CD4-positive, CD25-positive, alpha-beta regulatory T cell (primary cell): ENCODE measurements around the gene OTOR. TPM values are rescaled to one million over a fixed set of nuclear protein-coding genes. Genes with fewer than 3 reads are reported as not detected.

Source experiments
- ATAC-seq, 2 donors: fragments of 150-1000 bp; cut with Tn5 transposase; one replicate each; pipeline ENCODE4 v1.10.0; 2021; ENCODE audit warnings: low read depth in 2 of 2, moderate number of reproducible peaks in 2 of 2, moderate library complexity in 1 of 2
- DNase-seq, 3 donors: peaks; one replicate each; pipeline versions ENCODE4 v3.0.0 to v3.0.0-alpha.2; 2012 to 2022; ENCODE audit warnings: mixed read lengths in 1 of 3
- H3K27ac ChIP-seq: one replicate; pipeline ENCODE4 v1.7.0; 2013; ENCODE audit warnings: mild to moderate bottlenecking, low read length; ENCODE audit not compliant: insufficient read depth, poor library complexity, severe bottlenecking
- H3K27me3 ChIP-seq: one replicate; pipeline ENCODE4 v1.7.0; 2013; ENCODE audit warnings: low read length; ENCODE audit not compliant: control insufficient read depth, insufficient read depth
- H3K36me3 ChIP-seq: one replicate; pipeline ENCODE4 v1.7.0; 2013; ENCODE audit warnings: mild to moderate bottlenecking, low read length, moderate library complexity; ENCODE audit not compliant: control insufficient read depth, insufficient read depth
- H3K4me1 ChIP-seq: 2 replicates; pipeline ENCODE4 v1.7.0; 2013; ENCODE audit warnings: mild to moderate bottlenecking, low read length; ENCODE audit not compliant: insufficient read depth, control insufficient read depth, poor library complexity, severe bottlenecking
- H3K4me3 ChIP-seq: one replicate; pipeline ENCODE4 v1.7.0; 2013; ENCODE audit warnings: low read depth, mild to moderate bottlenecking, low read length, moderate library complexity
- H3K9me3 ChIP-seq, 2 experiments: 1 replicate in 1 of 2; 2 replicates in 1 of 2; pipeline ENCODE4 v1.7.0; 2013; ENCODE audit warnings: low read length in 2 of 2, mild to moderate bottlenecking in 1 of 2, moderate library complexity in 1 of 2; ENCODE audit not compliant: control insufficient read depth in 2 of 2
- H3K27ac Mint-ChIP-seq, 3 donors: one replicate each; pipeline ENCODE4 v1.8.0; 2020 to 2022; ENCODE audit warnings: mild to moderate bottlenecking in 3 of 3, mixed read lengths in 3 of 3, moderate library complexity in 2 of 3
- H3K27me3 Mint-ChIP-seq: one replicate; pipeline ENCODE4 v1.8.0; 2022; ENCODE audit warnings: mild to moderate bottlenecking, mixed read lengths
- H3K36me3 Mint-ChIP-seq: one replicate; pipeline ENCODE4 v1.8.0; 2020; ENCODE audit warnings: mixed read lengths
- H3K4me1 Mint-ChIP-seq, 4 donors: one replicate each; pipeline ENCODE4 v1.8.0; 2020 to 2022; ENCODE audit warnings: mixed read lengths in 4 of 4, mild to moderate bottlenecking in 1 of 4
- H3K4me3 Mint-ChIP-seq, 4 donors: one replicate each; pipeline ENCODE4 v1.8.0; 2020 to 2022; ENCODE audit warnings: mild to moderate bottlenecking in 4 of 4, mixed read lengths in 4 of 4, moderate library complexity in 3 of 4
- H3K9me3 Mint-ChIP-seq, 7 donors: one replicate each; pipeline ENCODE4 v1.8.0; 2020 to 2022; ENCODE audit warnings: mixed read lengths in 7 of 7, mild to moderate bottlenecking in 3 of 7, moderate library complexity in 2 of 7
- polyA plus RNA-seq, 4 donors: library from polyadenylated mRNA; unstranded; fragments of 300-500 nt; fragmentation: Illumina TruSeq; gene quantifications; one replicate each; pipeline ENCODE4 v1.2.3, GENCODE V29; 2021
- total RNA-seq: library from RNA; stranded (reverse); gene quantifications from one replicate; pipeline ENCODE4 v1.2.3, GENCODE V29; 2022

Gene OTOR
- total and polyA plus RNA-seq, 5 donors from 2014 or later, result not detected

- H3K27me3 ChIP-seq, result no peaks in the 10 kb centered on the region
- no peaks in the 10 kb centered on the region for H3K36me3 Mint-ChIP-seq
- H3K4me3 Mint-ChIP-seq, result no peak overlapping the region
- H3K27ac ChIP-seq, result no peak overlapping the region
- no peaks in the 10 kb centered on the region for H3K9me3 ChIP-seq
- peaks cover 0 to 7% (median 4%) of the 10 kb centered on the region in 7 donors for H3K9me3 Mint-ChIP-seq
- H3K4me1 ChIP-seq, result no peaks in the 10 kb centered on the region
- no peak overlapping the region for H3K4me3 ChIP-seq
- no peaks in the 10 kb centered on the region for H3K4me1 Mint-ChIP-seq
- ATAC-seq (no peak), DNase-seq (no peak)
- H3K27me3 Mint-ChIP-seq, result peaks cover 13% of the 10 kb centered on the region
- no peaks in the 10 kb centered on the region for H3K36me3 ChIP-seq
- H3K27ac Mint-ChIP-seq, result no peak overlapping the region
Observed at GRCh38 chr20:16771213-16771612, 23.1 kb downstream of the OTOR start.

- Mint-ChIP-seq H3K27ac (no peak overlapping the region), H3K4me3 (no peak overlapping the region), H3K27me3 (no peaks in the 10 kb centered on the region), H3K4me1 (no peaks in the 10 kb centered on the region), H3K9me3 (peaks cover 0 to 11% (median 5%) of the 10 kb centered on the region in 7 donors), H3K36me3 (no peaks in the 10 kb centered on the region)
- DNase-seq, result no peak
- Histone ChIP-seq H3K4me1 (no peaks in the 10 kb centered on the region), H3K36me3 (no peaks in the 10 kb centered on the region), H3K9me3 (no peaks in the 10 kb centered on the region), H3K27ac (no peak overlapping the region), H3K4me3 (no peak overlapping the region), H3K27me3 (no peaks in the 10 kb centered on the region)
- ATAC-seq, result no peak
Observed at GRCh38 chr20:16775961-16776360, 27.8 kb downstream of the OTOR start.

- Mint-ChIP-seq H3K4me3 (no peak overlapping the region), H3K27me3 (no peaks in the 10 kb centered on the region), H3K4me1 (no peaks in the 10 kb centered on the region), H3K27ac (no peak overlapping the region), H3K36me3 (no peaks in the 10 kb centered on the region), H3K9me3 (peaks cover 0 to 16% (median 5%) of the 10 kb centered on the region in 7 donors)
- ATAC-seq (no peak), DNase-seq (no peak)
- Histone ChIP-seq H3K27me3 (no peaks in the 10 kb centered on the region), H3K36me3 (no peaks in the 10 kb centered on the region), H3K27ac (no peak overlapping the region), H3K4me1 (no peaks in the 10 kb centered on the region), H3K4me3 (no peak overlapping the region), H3K9me3 (peaks cover 0 to 3% of the 10 kb centered on the region in 2 experiments)
Observed at GRCh38 chr20:16777126-16777525, 29.0 kb downstream of the OTOR start.

- Histone ChIP-seq H3K27ac (no peak overlapping the region), H3K36me3 (no peaks in the 10 kb centered on the region), H3K4me1 (no peaks in the 10 kb centered on the region), H3K4me3 (no peak overlapping the region), H3K27me3 (no peaks in the 10 kb centered on the region), H3K9me3 (peaks cover 0 to 3% of the 10 kb centered on the region in 2 experiments)
- Mint-ChIP-seq H3K9me3 (peaks cover 0 to 23% (median 6%) of the 10 kb centered on the region in 7 donors), H3K4me3 (no peak overlapping the region), H3K36me3 (no peaks in the 10 kb centered on the region), H3K27ac (no peak overlapping the region), H3K27me3 (no peaks in the 10 kb centered on the region), H3K4me1 (no peaks in the 10 kb centered on the region)
- no peak for ATAC-seq
- DNase-seq, result no peak
Observed at GRCh38 chr20:16778159-16778558, 30.0 kb downstream of the OTOR start.

DNA sequence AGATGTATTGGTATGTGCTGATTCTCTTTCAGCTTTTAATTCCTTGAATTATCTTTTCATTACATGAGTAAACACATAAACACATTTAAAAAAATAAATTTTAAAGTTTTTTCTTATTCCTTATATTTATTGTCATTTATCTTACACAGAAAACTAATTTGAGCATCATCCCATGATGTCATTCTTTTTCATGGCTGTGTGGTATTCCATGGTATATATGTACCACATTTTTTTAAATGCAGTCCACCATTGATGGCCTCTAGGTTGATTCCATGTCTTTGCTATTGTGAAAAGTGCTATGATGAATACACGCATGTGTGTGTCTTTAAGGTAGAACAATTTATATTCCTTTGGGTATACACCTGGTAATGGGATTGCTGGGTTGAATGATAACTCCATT is 33.3 kb downstream of the OTOR start:
- Mint-ChIP-seq H3K27ac (no peak overlapping the region), H3K9me3 (peaks cover 0 to 21% (median 4%) of the 10 kb centered on the region in 7 donors), H3K4me3 (no peak overlapping the region), H3K4me1 (no peaks in the 10 kb centered on the region), H3K36me3 (no peaks in the 10 kb centered on the region), H3K27me3 (no peaks in the 10 kb centered on the region)
- H3K4me3 ChIP-seq, result no peak overlapping the region
- DNase-seq (no peak), ATAC-seq (no peak)
- no peak overlapping the region for H3K27ac ChIP-seq
- peaks cover 2% of the 10 kb centered on the region for H3K27me3 ChIP-seq
- H3K9me3 ChIP-seq, result peaks cover 0 to 3% of the 10 kb centered on the region in 2 experiments
- no peaks in the 10 kb centered on the region for H3K36me3 ChIP-seq
- no peaks in the 10 kb centered on the region for H3K4me1 ChIP-seq

GRCh38 chr20:16785226-16785625 is 37.1 kb downstream of the OTOR start:
- H3K4me1 ChIP-seq, result no peaks in the 10 kb centered on the region
- no peak overlapping the region for H3K27ac Mint-ChIP-seq

More at GRCh38 chr20:16785226-16785625, 37.1 kb downstream of the OTOR start:
- H3K27ac ChIP-seq, result no peak overlapping the region
- H3K36me3 Mint-ChIP-seq, result no peaks in the 10 kb centered on the region
- H3K9me3 Mint-ChIP-seq, result peaks cover 0 to 21% (median 4%) of the 10 kb centered on the region in 7 donors
- H3K4me3 Mint-ChIP-seq, result peak overlapping the region in 1 of 4 donors; percentile 8
- no peak for DNase-seq
- ATAC-seq, result no peak
- H3K4me1 Mint-ChIP-seq, result no peaks in the 10 kb centered on the region
- no peaks in the 10 kb centered on the region for H3K27me3 Mint-ChIP-seq
- no peak overlapping the region for H3K4me3 ChIP-seq
- H3K9me3 ChIP-seq, result peaks cover 0 to 3% of the 10 kb centered on the region in 2 experiments
- H3K27me3 ChIP-seq, result peaks cover 2% of the 10 kb centered on the region
- H3K36me3 ChIP-seq, result no peaks in the 10 kb centered on the region

Other genes with a start within 250 kb of the OTOR start
- 5.2 TPM for gene KIF16B, start 174.9 kb upstream of the OTOR start, total RNA-seq
- gene KIF16B, start 174.9 kb upstream of the OTOR start, polyA plus RNA-seq, result 1 to 10 TPM; 3.1 to 4.9 (median 4.2) TPM
- gene SNRPB2, start 18.3 kb upstream of the OTOR start, total RNA-seq, result 49.9 TPM
- 100 to 1,000 TPM in 2 of 4 donors, 10 to 100 TPM in 2; 71.9 to 115 (median 100) TPM for gene SNRPB2, start 18.3 kb upstream of the OTOR start, polyA plus RNA-seq